Left lung (tissue), 10 donors: ENCODE data around the gene PTK6. TPM values are rescaled to one million over a fixed set of nuclear protein-coding genes. Genes with fewer than 3 reads are reported as not detected.

Experiments used
- ATAC-seq: fragments of 200-7000 bp; cut with Tn5 transposase; one replicate; pipeline ENCODE4 v1.9.1; 2020; ENCODE audit warnings: moderate library complexity
- DNase-seq, 4 donors: peaks; one replicate each; pipeline ENCODE4 v3.0.0-alpha.2; 2013 to 2020
- H3K27ac ChIP-seq, 2 donors: fragments of 200-600 bp; sonication (generic) in 1 of 2; one replicate each; pipeline versions ENCODE4 v1.5.0 to v1.8.0; 2020 to 2021
- H3K27me3 ChIP-seq, 2 donors: fragments of 200-600 bp; sonication (generic) in 1 of 2; one replicate each; pipeline versions ENCODE4 v1.5.0 to v1.8.0; 2020 to 2021
- H3K36me3 ChIP-seq, 2 donors: fragments of 200-600 bp; sonication (generic) in 1 of 2; one replicate each; pipeline versions ENCODE4 v1.5.0 to v1.8.0; 2020 to 2021
- H3K4me1 ChIP-seq, 2 donors: fragments of 200-600 bp; one replicate each; pipeline ENCODE4 v1.8.0; 2021
- H3K4me3 ChIP-seq, 2 donors: fragments of 200-600 bp; sonication (generic) in 1 of 2; one replicate each; pipeline versions ENCODE4 v1.5.0 to v1.8.0; 2020 to 2021; ENCODE audit warnings: mild to moderate bottlenecking in 1 of 2
- H3K9me3 ChIP-seq, 2 donors: fragments of 200-600 bp; sonication (generic) in 1 of 2; one replicate each; pipeline versions ENCODE4 v1.5.0 to v1.8.0; 2020 to 2021
- CTCF ChIP-seq, 2 donors: fragments of 200-600 bp; sonication (generic) in 1 of 2; IDR thresholded peaks; one replicate each; pipeline versions ENCODE4 v1.5.0 to v1.8.0; 2021; ENCODE audit warnings: antibody characterized with exemption in 2 of 2
- intact Hi-C, 2 donors: fragments of 100-400 bp; cut with DNase I; formaldehyde crosslinking; loops; one replicate each; pipeline versions ENCODE4 v1.11.2 to v1.14.2; 2022
- polyA plus RNA-seq, 6 donors: library from polyadenylated mRNA; unstranded; fragments of 120-200 nt; gene quantifications; one replicate each; pipeline ENCODE4 v1.2.1, GENCODE V29; 2013; ENCODE audit not compliant: insufficient read length in 6 of 6
- total RNA-seq, 2 donors: library from RNA; stranded (reverse); fragmentation: NEBNext Ultra II Directional; extraction: Animal tissue kit (Norgen Biotek cat#: 25700); gene quantifications; one replicate each; pipeline ENCODE4 v1.2.1, GENCODE V29; 2021
- donor health status: DM: no; HTN: yes; CAD: no.
- donor health status: DM: no; HTN: no; CAD: no.

The PTK6 gene
- total and polyA plus RNA-seq, 8 donors: 0.53 to 7.3 (median 0.75) TPM

GRCh38 chr20:63538204-63539091, 1.3 kb upstream of the PTK6 start:
- TF ChIP-seq CTCF (IDR thresholded peaks at IDR 0.05): peak in 1 of 2 donors; percentile 0
- peak; percentile 36 for ATAC-seq
- Histone ChIP-seq H3K27me3 (peaks cover 0 to 32% of the 10 kb centered on the region in 2 donors), H3K36me3 (no peaks in the 10 kb centered on the region), H3K4me1 (peaks cover 13 to 31% of the 10 kb centered on the region in 2 donors), H3K9me3 (no peaks in the 10 kb centered on the region), H3K27ac (peak overlapping the region; percentile 85 to 89), H3K4me3 (peak overlapping the region; percentile 25 to 42)
- intact Hi-C loops: no loop called here
- DNase-seq: peak in 2 of 4 donors; percentile 75 to 81

- Histone ChIP-seq H3K27ac (peak overlapping the region; percentile 85 to 89), H3K36me3 (no peaks in the 10 kb centered on the region), H3K4me1 (peaks cover 13 to 31% of the 10 kb centered on the region in 2 donors), H3K4me3 (peak overlapping the region; percentile 25 to 42), H3K27me3 (peaks cover 0 to 38% of the 10 kb centered on the region in 2 donors), H3K9me3 (no peaks in the 10 kb centered on the region)
- DNase-seq: peak; percentile 75 to 99 (median 94)
- TF ChIP-seq CTCF (IDR thresholded peaks at IDR 0.05): peak; percentile 95 to 99
- intact Hi-C loops: no loop called here
- peak; percentile 92 for ATAC-seq
These were observed 488 bp upstream of the PTK6 start for GRCh38 chr20:63537525-63538203.

GRCh38 chr20:63536241-63536977, 767 bp downstream of the PTK6 start:
- Histone ChIP-seq H3K4me1 (peaks cover 13 to 31% of the 10 kb centered on the region in 2 donors), H3K27ac (peak overlapping the region in 1 of 2 donors; percentile 85), H3K36me3 (no peaks in the 10 kb centered on the region), H3K27me3 (peaks cover 0 to 41% of the 10 kb centered on the region in 2 donors), H3K4me3 (peak overlapping the region; percentile 25 to 42), H3K9me3 (no peaks in the 10 kb centered on the region)
- no peak for TF ChIP-seq CTCF (IDR thresholded peaks at IDR 0.05)
- intact Hi-C loops: no loop called here
- DNase-seq (peak in 1 of 4 donors; percentile 82), ATAC-seq (no peak)

GRCh38 chr20:63534831-63535651, 2.1 kb downstream of the PTK6 start:
- peak in 1 of 4 donors; percentile 65 for DNase-seq
- H3K36me3 ChIP-seq: no peaks in the 10 kb centered on the region
- H3K27me3 ChIP-seq: peaks cover 0 to 50% of the 10 kb centered on the region in 2 donors
- no peak overlapping the region for H3K27ac ChIP-seq
- H3K4me1 ChIP-seq: peaks cover 13 to 31% of the 10 kb centered on the region in 2 donors
- no peak for TF ChIP-seq CTCF (IDR thresholded peaks at IDR 0.05)
- H3K4me3 ChIP-seq: no peak overlapping the region
- intact Hi-C loops: no loop called here
- H3K9me3 ChIP-seq: no peaks in the 10 kb centered on the region
- ATAC-seq: no peak
